Suprapubic skin (tissue), 4 donors: ENCODE results near the gene PRSS56. TPM values are rescaled to one million over a fixed set of nuclear protein-coding genes. Genes with fewer than 3 reads are reported as not detected.
A peak's percentile ranks its signal among the peaks of the same experiment; 100 is the strongest.

ENCODE experiments used
- DNase-seq, 2 donors: peaks; one replicate each; pipeline ENCODE4 v3.0.0-alpha.2; 2019; ENCODE audit warnings: low spot score in 2 of 2
- H3K27ac ChIP-seq: fragments of 200-600 bp; sonication (generic); one replicate; pipeline ENCODE4 v1.5.1; 2019
- H3K27me3 ChIP-seq: fragments of 200-600 bp; sonication (generic); one replicate; pipeline ENCODE4 v1.5.1; 2019
- H3K36me3 ChIP-seq: fragments of 200-600 bp; sonication (generic); one replicate; pipeline ENCODE4 v1.5.1; 2019
- H3K4me1 ChIP-seq: fragments of 200-600 bp; sonication (generic); one replicate; pipeline ENCODE4 v1.5.1; 2019
- H3K4me3 ChIP-seq: fragments of 200-600 bp; sonication (generic); one replicate; pipeline ENCODE4 v1.5.1; 2019; ENCODE audit warnings: mild to moderate bottlenecking
- H3K9me3 ChIP-seq: fragments of 200-600 bp; sonication (generic); one replicate; pipeline ENCODE4 v1.5.1; 2019
- CTCF ChIP-seq, 2 donors: fragments of 200-600 bp in 1 of 2; fragments of 450-650 bp in 1 of 2; sonication (generic) in 1 of 2; IDR thresholded peaks; one replicate each; pipeline ENCODE4 v1.5.1; 2016 to 2019; ENCODE audit warnings: antibody characterized with exemption in 2 of 2, mild to moderate bottlenecking in 1 of 2, moderate library complexity in 1 of 2
- EP300 ChIP-seq: sonication (generic); formaldehyde crosslinking; IDR thresholded peaks from one replicate; pipeline ENCODE4 v1.6.1; 2017; ENCODE audit warnings: antibody characterized with exemption
- POLR2A ChIP-seq, 2 donors: fragments of 450-650 bp; IDR thresholded peaks; one replicate each; pipeline ENCODE4 v1.6.1; 2017; ENCODE audit warnings: antibody characterized with exemption in 2 of 2, mild to moderate bottlenecking in 2 of 2, moderate library complexity in 2 of 2
- POLR2AphosphoS5 ChIP-seq, 3 donors: sonication (generic); formaldehyde crosslinking; IDR thresholded peaks; one replicate each; pipeline ENCODE4 v1.6.1; 2017; ENCODE audit warnings: antibody characterized with exemption in 3 of 3
- WGBS: methylation state at CpG from one replicate; pipeline ENCODE4 v1.1.5; 2018; 5-methylcytosine and 5-hydroxymethylcytosine counted together
- total RNA-seq, 4 donors: library from RNA; depleted of rRNA; stranded (reverse); fragments of >200 nt; gene quantifications; one replicate each; pipeline ENCODE4 v1.1.0, GENCODE V29; 2016

The PRSS56 gene
- total RNA-seq, 4 donors from 2014 or later, result not detected

GRCh38 chr2:232488097-232488711 lies 32.0 kb upstream of the PRSS56 start:
- Histone ChIP-seq H3K9me3 (no peaks in the 10 kb centered on the region), H3K27ac (no peak overlapping the region), H3K27me3 (peaks cover 70% of the 10 kb centered on the region), H3K4me1 (peaks cover 24% of the 10 kb centered on the region), H3K4me3 (peak overlapping the region; percentile 39), H3K36me3 (no peaks in the 10 kb centered on the region)
- TF ChIP-seq POLR2A (IDR thresholded peaks at IDR 0.05) (no peak), CTCF (IDR thresholded peaks at IDR 0.05) (no peak), POLR2AphosphoS5 (IDR thresholded peaks at IDR 0.05) (no peak), EP300 (no peak)
- peak in 1 of 2 donors; percentile 42 for DNase-seq
- 64% methylated on average over 15 of the region's 16 CpGs for WGBS

- Histone ChIP-seq H3K4me1 (peaks cover 24% of the 10 kb centered on the region), H3K36me3 (no peaks in the 10 kb centered on the region), H3K27ac (no peak overlapping the region), H3K4me3 (no peak overlapping the region), H3K27me3 (peaks cover 68% of the 10 kb centered on the region), H3K9me3 (no peaks in the 10 kb centered on the region)
- TF ChIP-seq POLR2AphosphoS5 (IDR thresholded peaks at IDR 0.05) (no peak), POLR2A (IDR thresholded peaks at IDR 0.05) (no peak), CTCF (IDR thresholded peaks at IDR 0.05) (no peak), EP300 (no peak)
- WGBS, result 82% methylated on average over 5 of the region's 5 CpGs
- DNase-seq, result peak in 1 of 2 donors; percentile 28
Measured at GRCh38 chr2:232488721-232489300, 31.4 kb upstream of the PRSS56 start.

- Histone ChIP-seq H3K27me3 (peaks cover 60% of the 10 kb centered on the region), H3K4me1 (peaks cover 24% of the 10 kb centered on the region), H3K9me3 (no peaks in the 10 kb centered on the region), H3K27ac (no peak overlapping the region), H3K36me3 (no peaks in the 10 kb centered on the region), H3K4me3 (no peak overlapping the region)
- TF ChIP-seq POLR2AphosphoS5 (IDR thresholded peaks at IDR 0.05), result no peak
- TF ChIP-seq CTCF (IDR thresholded peaks at IDR 0.05), result no peak
- no peak for TF ChIP-seq EP300
- TF ChIP-seq POLR2A (IDR thresholded peaks at IDR 0.05), result no peak
- peak in 1 of 2 donors; percentile 48 for DNase-seq
- WGBS, result 71% methylated on average over 7 of the region's 9 CpGs
Measured at GRCh38 chr2:232489516-232490220, 30.5 kb upstream of the PRSS56 start.

- 85% methylated on average over 21 of the region's 30 CpGs for WGBS
- TF ChIP-seq EP300 (no peak), CTCF (IDR thresholded peaks at IDR 0.05) (no peak), POLR2AphosphoS5 (IDR thresholded peaks at IDR 0.05) (no peak), POLR2A (IDR thresholded peaks at IDR 0.05) (no peak)
- Histone ChIP-seq H3K27ac (no peak overlapping the region), H3K4me3 (no peak overlapping the region), H3K4me1 (peaks cover 21% of the 10 kb centered on the region), H3K9me3 (no peaks in the 10 kb centered on the region), H3K27me3 (peaks cover 52% of the 10 kb centered on the region), H3K36me3 (no peaks in the 10 kb centered on the region)
- DNase-seq, result peak in 1 of 2 donors; percentile 51
Measured at GRCh38 chr2:232490221-232491138, 29.7 kb upstream of the PRSS56 start.
